GM18511 (cell line): Measurements from ENCODE around the gene FARSA.
"Not testable (repeated sequence)": the region's sequence is repeated elsewhere in the genome, so short reads cannot be mapped to it uniquely, and the experiment has no call there.

Experiments
- ATAC-seq: cut with Tn5 transposase; IDR thresholded peaks from one replicate; pipeline ENCODE4 v1.9.1; 2021; ENCODE audit warnings: mild to moderate bottlenecking, moderate library complexity; ENCODE audit not compliant: unreplicated experiment

The FARSA gene

GRCh38 chr19:12937927-12938778 lies 4.6 kb upstream of the FARSA start, which contains the start of gene CALR:
Gene CALR, plus strand, starts transcription at chr19:12938609. Its CDS starts 71 bp downstream, at chr19:12938680.
- peak; percentile 83 for ATAC-seq

GRCh38 chr19:12937093-12937926 lies 3.8 kb upstream of the FARSA start:
- no peak for ATAC-seq

DNA sequence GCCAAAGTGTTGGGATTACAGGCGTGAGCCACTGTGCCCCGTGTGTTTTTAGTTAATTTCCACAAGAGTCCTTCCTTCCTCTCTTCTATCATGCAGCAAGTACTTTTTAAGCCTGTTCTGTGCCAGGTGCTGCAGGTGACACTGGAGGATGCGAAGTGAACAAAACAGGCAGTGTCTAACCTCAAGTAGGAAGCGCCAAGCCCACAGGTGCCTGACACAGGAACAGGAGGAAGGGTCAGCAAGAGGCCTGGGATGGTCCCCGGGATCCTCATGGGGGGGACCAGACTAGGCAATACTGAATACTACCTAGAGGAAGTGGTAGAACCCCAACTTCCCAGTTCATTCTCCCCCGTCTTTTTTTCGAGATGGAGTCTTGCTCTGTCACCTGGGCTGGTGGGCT lies 3.1 kb upstream of the FARSA start:
- no peak for ATAC-seq

DNA sequence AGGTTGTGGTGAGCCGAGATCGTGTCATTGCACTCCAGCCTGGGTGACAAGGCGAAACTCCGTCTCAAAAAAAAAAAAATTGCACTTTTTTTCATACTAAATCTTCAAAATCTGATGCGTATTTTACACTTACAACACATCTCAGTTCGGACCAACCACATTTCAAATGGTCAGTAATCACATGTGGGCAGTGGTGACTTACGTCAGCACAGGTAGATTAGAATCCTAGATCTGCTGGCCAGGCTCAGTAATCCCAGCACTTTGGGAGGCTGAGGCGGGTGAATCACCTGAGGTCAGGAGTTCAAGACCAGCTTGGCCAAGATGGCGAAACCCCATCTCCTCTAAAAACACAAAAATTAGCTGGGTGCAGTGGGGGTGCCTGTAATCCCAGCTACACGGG lies 1.6 kb upstream of the FARSA start:
- ATAC-seq = no peak

- no peak for ATAC-seq
Measured at GRCh38 chr19:12932392-12933286, 872 bp downstream of the FARSA start.

GRCh38 chr19:12930002-12930645 lies 3.4 kb downstream of the FARSA start:
- no peak for ATAC-seq

DNA sequence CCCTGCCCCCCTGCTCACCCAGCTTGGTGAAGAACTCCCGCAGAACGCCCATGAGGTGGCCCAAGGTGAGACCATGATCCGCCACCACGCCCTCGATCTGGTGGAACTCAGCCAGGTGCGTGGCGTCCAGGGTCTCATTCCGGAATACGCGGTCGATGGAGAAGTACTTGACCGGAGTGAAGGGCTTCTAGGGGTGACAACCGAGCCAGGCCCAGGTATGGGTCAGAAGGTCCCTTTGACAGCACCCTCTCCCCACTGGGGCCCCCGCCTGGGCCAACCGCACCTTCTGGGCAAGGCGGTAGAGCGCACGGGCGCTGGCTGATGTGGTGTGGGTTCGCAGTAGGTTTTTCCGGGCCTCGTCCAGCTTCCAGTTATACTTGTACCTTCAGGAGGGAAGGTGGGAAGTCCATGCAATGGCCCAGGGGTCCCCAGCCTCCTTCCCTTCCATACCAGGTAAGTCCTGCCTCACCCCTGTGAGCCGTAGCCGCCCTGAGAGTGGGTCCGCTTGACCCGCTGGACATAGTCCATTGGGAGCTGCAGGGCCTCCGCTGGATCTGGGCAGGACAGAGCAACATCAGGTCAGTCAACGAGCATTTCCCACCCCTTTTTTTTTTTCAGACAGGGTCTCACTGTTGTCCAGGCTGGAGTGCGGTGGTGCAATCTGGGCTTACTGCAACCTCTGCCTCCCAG lies 8.7 kb downstream of the FARSA start:
- ATAC-seq = no peak

DNA sequence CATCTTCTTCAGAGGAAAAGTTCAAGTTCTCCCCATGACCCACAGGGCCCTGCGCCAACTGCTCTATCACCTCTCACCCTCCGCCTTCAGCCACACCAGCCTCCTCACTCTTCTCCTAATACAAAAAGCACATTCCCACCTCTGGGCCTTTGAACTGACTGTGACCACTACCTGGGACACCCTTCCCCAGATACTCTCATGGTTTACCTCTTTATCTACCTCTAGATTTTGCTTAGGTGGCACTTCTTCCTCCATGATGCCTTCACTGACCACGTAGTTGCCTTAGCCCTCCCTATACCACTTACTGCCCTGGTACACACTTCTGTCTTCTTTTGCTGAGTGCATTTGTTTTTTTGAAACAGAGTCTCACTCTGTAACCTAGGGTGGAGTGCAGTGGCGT lies 10.6 kb downstream of the FARSA start:
- no peak for ATAC-seq

- ATAC-seq = no peak
Measured at GRCh38 chr19:12921047-12921446, 12.5 kb downstream of the FARSA start.

DNA sequence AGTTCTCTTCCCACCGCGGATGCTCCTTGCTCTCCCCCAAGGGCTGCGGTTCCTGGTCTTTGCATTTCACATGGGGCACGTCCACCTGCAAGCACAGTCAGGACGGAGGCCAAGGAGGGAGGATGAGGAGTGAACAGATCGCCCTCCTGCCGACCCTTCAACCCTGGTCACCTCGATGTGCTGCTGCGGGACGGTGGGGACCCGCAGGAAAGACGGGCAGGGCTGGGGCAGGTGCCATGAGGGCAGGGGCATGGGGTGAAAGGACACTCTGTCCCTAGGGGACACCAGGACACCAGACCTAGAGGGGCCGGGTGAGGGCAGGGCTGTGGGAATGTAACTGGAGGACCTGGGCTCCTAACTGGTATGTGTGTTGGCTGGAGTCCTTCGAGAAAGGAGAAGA lies 15.3 kb downstream of the FARSA start:
- no peak for ATAC-seq

DNA sequence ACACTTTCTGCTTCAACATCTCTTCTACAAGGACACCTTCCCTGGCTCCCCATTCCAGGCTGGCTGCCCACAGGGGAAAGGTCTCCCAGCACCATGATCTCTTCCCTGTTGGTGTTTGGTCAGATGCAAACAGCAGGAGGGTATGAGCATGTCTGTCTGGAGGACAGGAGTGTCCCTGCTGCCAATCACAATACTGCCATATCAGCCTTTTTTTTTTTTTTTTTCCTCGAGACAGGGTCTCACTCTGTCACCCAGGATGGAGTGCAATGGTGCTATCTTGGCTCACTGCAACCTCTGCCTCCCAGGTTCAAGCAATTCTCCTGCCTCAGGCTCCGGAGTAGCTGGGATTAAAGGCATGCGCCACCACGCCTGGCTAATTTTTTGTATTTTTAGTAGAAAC lies 17.7 kb downstream of the FARSA start:
- ATAC-seq = not testable (repeated sequence)

- no peak for ATAC-seq
Measured at GRCh38 chr19:12913851-12914690, 19.4 kb downstream of the FARSA start.

GRCh38 chr19:12913011-12913561 lies 20.4 kb downstream of the FARSA start:
- ATAC-seq = no peak

- ATAC-seq = no peak
Measured at GRCh38 chr19:12912571-12912970, 20.9 kb downstream of the FARSA start.

DNA sequence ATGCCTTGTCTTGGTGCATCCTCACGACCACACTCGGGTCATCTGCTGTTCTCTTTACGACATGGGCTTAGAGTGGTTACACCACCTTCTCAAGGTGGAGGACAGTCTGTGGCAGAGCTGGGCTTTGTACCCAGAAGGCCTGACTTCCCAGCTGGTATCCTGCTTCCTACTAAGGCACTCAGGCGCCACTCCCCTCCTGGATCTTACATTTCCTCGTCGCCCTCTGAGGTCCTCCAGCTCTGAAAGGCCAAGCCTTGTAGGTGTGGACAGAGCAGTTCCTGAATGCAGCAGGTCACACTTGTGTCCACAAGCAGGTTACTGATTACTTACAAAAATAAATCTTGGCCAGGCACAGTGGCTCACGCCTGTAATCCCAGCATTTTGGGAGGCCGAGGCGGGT lies 26.3 kb downstream of the FARSA start:
- no peak for ATAC-seq

- peak; percentile 90 for ATAC-seq
Measured at GRCh38 chr19:12899891-12900518, 33.5 kb downstream of the FARSA start.

- no peak for ATAC-seq
Measured at GRCh38 chr19:12896460-12896859, 37.1 kb downstream of the FARSA start.

DNA sequence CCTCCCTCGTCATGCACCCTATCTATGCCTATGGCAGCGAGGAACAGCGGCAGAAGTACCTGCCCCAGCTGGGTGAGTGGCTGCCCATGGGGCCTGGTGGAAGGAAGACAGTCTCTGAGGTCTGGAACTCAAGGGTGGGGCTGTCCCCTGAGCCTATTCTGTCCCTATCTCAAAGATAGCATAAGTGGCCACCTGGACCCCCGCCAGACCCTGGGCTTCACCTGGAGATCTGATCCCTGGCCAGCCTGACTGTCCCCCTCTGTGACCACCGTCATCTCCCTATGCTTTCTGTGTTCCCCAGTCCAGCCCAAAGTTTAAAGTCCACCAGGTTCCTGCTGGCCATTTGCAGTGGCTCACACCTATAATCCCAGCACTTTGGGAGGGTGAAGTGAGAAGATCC lies 39.9 kb downstream of the FARSA start:
- ATAC-seq = no peak
